ENCODE data around the gene ZNF764.
"Not testable (repeated sequence)": the region's sequence is repeated elsewhere in the genome, so short reads cannot be mapped to it uniquely, and the experiment has no call there.

Gene ZNF764

GRCh38 chr16:30557957-30558788 is at the start of gene ZNF764:
Gene ZNF764 (minus strand): TSS chr16:30558374. CDS start chr16:30558182, 192 bp downstream.
- DNase-seq, result peak; percentile 97

GRCh38 chr16:30606004-30606403 is 47.8 kb upstream of the ZNF764 start:
- DNase-seq, result no peak

GRCh38 chr16:30605158-30605557 is 47.0 kb upstream of the ZNF764 start:
- no peak for DNase-seq

- DNase-seq, result no peak
Measured at GRCh38 chr16:30604316-30604947, 46.3 kb upstream of the ZNF764 start.

- no peak for DNase-seq
Measured at GRCh38 chr16:30603945-30604315, 45.8 kb upstream of the ZNF764 start.

- DNase-seq, result no peak
Measured at GRCh38 chr16:30602616-30603277, 44.6 kb upstream of the ZNF764 start.

GRCh38 chr16:30601966-30602365 is 43.8 kb upstream of the ZNF764 start:
- DNase-seq, result no peak

GRCh38 chr16:30600929-30601328 is 42.8 kb upstream of the ZNF764 start:
- no peak for DNase-seq

GRCh38 chr16:30600215-30600614 is 42.0 kb upstream of the ZNF764 start:
- no peak for DNase-seq

- DNase-seq, result no peak
Measured at GRCh38 chr16:30592871-30593270, 34.7 kb upstream of the ZNF764 start.

- DNase-seq, result not testable (repeated sequence)
Measured at GRCh38 chr16:30590869-30591268, 32.7 kb upstream of the ZNF764 start.

- not testable (repeated sequence) for DNase-seq
Measured at GRCh38 chr16:30589582-30589981, 31.4 kb upstream of the ZNF764 start.

GRCh38 chr16:30588651-30589050 is 30.5 kb upstream of the ZNF764 start:
- DNase-seq, result no peak

- DNase-seq, result peak; percentile 98
Measured at GRCh38 chr16:30585400-30586191, 27.4 kb upstream of the ZNF764 start, which contains the start of gene ZNF785. Gene ZNF785 (minus strand): TSS chr16:30585697. CDS start chr16:30585611, 86 bp downstream.

GRCh38 chr16:30585022-30585399 is 26.8 kb upstream of the ZNF764 start:
- peak; percentile 51 for DNase-seq

- no peak for DNase-seq
Measured at GRCh38 chr16:30582611-30583340, 24.6 kb upstream of the ZNF764 start.

GRCh38 chr16:30581457-30581856 is 23.3 kb upstream of the ZNF764 start:
- DNase-seq, result no peak

GRCh38 chr16:30574678-30575077 is 16.5 kb upstream of the ZNF764 start:
- DNase-seq, result no peak

- DNase-seq, result peak; percentile 93
Measured at GRCh38 chr16:30571445-30572322, 13.5 kb upstream of the ZNF764 start, which contains the start of gene ZNF688. Gene ZNF688 (minus strand): TSS chr16:30571714. CDS start chr16:30571629, 85 bp downstream.

- DNase-seq, result no peak
Measured at GRCh38 chr16:30570636-30571444, 12.7 kb upstream of the ZNF764 start.
